ENCODE results near the gene CEPT1.

GRCh38 chr1:111097356-111098099 lies 42.5 kb upstream of the CEPT1 start:
- TF ChIP-seq CTCF (IDR thresholded peaks at IDR 0.05) (no peak), POLR2A (IDR thresholded peaks at IDR 0.05) (no peak)
